Fibroblast of mammary gland (primary cell): ENCODE data around the gene NEK7.
A peak's percentile ranks its signal among the peaks of the same experiment; 100 is the strongest.

ENCODE experiments used
- DNase-seq: peaks from one replicate; pipeline ENCODE4 v3.0.0-alpha.2; 2010; ENCODE audit warnings: low read depth
- H3K4me3 ChIP-seq: 2 replicates; pipeline ENCODE4 v1.5.1; 2011; ENCODE audit warnings: low read depth, mild to moderate bottlenecking, low read length, moderate library complexity; ENCODE audit not compliant: control insufficient read depth
- TF ChIP-seq, protein P1 (sequence below): conservative IDR thresholded peaks from 2 replicates; pipeline ENCODE4 v1.5.1; 2011; ENCODE audit warnings: low read depth, low read length, inconsistent platforms; ENCODE audit not compliant: control insufficient read depth, insufficient read depth

NEK7 gene

DNA sequence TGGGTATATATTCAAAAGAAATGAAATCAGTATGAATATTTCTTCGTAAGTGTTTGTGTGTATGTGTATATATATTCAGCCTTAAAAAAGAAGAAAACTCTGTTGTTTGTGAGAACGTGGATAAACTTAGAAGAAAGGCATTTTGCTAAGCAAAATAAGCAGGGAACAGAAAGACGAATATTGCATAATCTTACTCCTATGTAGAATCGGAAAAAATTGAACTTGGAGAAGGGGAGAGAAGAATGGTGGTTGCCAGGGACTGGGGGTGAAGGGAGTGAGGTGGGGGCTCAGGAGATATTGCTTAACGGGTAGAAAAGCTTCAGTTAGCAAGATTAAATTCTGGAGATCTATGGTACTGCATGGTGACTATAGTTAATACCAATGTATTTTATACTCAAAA lies 40.3 kb upstream of the NEK7 start:
- H3K4me3 ChIP-seq, result no peak overlapping the region
- DNase-seq, result no peak
- TF ChIP-seq, protein P1, sequence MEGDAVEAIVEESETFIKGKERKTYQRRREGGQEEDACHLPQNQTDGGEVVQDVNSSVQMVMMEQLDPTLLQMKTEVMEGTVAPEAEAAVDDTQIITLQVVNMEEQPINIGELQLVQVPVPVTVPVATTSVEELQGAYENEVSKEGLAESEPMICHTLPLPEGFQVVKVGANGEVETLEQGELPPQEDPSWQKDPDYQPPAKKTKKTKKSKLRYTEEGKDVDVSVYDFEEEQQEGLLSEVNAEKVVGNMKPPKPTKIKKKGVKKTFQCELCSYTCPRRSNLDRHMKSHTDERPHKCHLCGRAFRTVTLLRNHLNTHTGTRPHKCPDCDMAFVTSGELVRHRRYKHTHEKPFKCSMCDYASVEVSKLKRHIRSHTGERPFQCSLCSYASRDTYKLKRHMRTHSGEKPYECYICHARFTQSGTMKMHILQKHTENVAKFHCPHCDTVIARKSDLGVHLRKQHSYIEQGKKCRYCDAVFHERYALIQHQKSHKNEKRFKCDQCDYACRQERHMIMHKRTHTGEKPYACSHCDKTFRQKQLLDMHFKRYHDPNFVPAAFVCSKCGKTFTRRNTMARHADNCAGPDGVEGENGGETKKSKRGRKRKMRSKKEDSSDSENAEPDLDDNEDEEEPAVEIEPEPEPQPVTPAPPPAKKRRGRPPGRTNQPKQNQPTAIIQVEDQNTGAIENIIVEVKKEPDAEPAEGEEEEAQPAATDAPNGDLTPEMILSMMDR, result no peak

DNA sequence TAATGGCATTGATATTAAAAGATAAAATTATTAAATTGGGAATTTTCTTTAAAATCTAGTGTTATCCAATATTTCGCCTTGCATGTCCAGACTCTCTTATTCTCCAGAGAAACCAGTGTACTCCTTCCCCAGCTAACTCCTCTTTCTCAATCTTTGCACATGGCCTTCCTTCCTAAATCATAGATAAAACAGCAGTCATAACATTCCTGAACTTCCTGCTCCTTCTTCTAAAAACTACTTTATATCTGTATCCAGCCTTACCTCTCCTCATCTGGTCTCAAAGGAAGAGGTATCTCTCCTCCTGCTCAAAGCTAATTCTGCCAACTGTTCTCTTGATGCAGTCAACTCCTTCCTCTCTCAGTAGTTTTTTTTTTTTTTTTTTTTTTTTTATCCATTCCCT lies 39.5 kb upstream of the NEK7 start:
- TF ChIP-seq, protein P1, result no peak
- no peak overlapping the region for H3K4me3 ChIP-seq
- DNase-seq, result peak; percentile 25

DNA sequence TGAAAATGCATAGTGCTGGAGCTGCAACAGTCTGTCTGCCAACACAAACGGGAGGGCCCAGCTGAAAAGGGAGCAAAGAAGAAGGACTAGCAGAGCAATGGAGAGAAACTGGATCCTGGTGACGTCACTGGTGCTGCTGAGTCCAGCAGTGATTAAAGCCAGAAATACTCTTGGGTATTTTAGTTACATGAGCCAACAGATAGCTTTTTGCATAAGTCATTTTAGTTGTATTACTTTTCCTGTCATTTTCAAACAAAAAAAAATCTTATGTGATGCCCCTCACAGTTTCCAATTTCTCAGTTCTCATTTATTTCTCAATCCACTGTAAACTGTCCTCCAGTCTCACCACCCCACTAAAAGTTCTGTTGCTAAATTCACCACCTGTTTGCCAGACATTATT lies 38.7 kb upstream of the NEK7 start:
- peak; percentile 98 for DNase-seq
- TF ChIP-seq, protein P1, result no peak
- H3K4me3 ChIP-seq, result no peak overlapping the region

DNA sequence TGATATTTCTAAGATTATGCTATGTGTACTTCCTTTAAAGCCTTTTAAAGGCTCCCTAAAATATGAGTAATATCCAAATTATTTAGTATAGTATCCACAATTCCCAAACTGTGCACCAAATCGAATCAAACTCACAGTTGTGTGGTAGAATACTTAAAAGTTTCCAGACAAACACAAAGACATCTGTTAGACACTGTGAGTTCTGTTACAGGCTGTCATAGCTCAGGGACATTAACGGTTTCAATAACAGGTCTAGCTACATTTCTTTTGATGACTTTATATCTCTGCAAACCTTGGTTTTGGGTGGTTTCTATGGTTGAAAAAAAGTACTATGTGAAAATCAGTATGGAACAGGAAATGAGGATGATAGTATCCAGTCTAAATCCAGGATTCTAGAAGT lies 36.9 kb upstream of the NEK7 start:
- no peak for DNase-seq

DNA sequence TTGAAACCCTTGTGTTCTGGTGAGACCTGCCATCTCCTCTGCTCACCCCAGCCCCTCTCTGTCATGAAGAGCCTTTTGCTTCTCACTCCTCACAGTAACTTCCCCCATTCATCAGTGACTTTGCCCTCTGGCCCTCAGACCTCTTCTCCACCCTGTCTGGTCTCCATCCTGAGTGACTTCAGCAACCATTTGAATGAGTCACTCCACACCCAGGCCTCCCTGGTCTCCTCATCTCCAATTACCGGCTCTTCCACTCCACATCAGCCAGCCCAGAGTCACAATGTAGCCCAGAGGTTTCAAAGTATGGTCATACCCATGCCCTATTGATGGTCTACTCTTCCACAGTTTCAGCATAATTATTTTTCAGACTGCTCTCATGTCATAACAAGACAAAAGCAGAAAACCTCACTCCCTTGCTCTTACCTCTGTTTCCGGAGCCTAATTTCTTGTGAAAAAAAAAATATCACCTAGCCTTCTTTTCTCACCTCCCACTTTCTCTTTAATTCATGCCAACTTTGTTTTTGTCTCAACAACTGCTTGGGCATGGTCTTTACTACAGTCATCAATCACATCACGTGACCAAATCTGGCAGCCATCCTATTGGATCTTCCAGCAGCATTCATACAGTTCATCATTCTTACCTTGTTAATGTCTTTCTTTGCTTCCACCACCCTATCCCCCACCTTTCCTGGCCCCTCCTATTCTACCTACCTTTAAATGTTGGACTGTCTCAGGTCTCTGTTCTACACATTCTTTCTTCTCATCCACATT lies 35.6 kb upstream of the NEK7 start:
- TF ChIP-seq, protein P1, result no peak
- no peak overlapping the region for H3K4me3 ChIP-seq
- DNase-seq, result peak; percentile 89

More for the DNA sequence above, 36.9 kb upstream of the NEK7 start:
- TF ChIP-seq, protein P1, result no peak
- H3K4me3 ChIP-seq, result no peak overlapping the region

DNA sequence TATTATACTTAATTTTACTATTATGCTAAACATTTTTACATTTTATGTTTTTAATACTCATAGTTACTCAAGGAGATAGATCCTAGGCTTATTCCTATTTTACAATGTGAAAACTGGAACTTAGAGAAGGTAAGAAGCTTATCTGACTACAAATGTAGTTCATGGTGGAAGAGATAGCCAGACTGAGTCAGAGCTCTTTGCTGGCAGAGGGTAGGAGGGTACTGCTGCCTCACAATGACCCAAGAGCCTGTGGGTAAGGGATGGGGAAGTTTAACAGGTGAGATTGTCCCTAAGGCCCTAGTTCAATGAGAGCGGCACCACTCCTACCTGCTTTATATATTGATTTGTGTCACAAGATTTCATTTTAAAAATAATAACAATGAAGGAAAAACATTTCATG lies 34.1 kb upstream of the NEK7 start:
- DNase-seq, result no peak
- no peak overlapping the region for H3K4me3 ChIP-seq
- TF ChIP-seq, protein P1, result no peak
